Measurements from ENCODE around the gene CARS1. TPM values are rescaled to one million over a fixed set of nuclear protein-coding genes. Genes with fewer than 3 reads are reported as not detected.

Gene CARS1
- polyA plus RNA-seq, 3 donors = 30.9 to 46.8 (median 35.7) TPM

DNA sequence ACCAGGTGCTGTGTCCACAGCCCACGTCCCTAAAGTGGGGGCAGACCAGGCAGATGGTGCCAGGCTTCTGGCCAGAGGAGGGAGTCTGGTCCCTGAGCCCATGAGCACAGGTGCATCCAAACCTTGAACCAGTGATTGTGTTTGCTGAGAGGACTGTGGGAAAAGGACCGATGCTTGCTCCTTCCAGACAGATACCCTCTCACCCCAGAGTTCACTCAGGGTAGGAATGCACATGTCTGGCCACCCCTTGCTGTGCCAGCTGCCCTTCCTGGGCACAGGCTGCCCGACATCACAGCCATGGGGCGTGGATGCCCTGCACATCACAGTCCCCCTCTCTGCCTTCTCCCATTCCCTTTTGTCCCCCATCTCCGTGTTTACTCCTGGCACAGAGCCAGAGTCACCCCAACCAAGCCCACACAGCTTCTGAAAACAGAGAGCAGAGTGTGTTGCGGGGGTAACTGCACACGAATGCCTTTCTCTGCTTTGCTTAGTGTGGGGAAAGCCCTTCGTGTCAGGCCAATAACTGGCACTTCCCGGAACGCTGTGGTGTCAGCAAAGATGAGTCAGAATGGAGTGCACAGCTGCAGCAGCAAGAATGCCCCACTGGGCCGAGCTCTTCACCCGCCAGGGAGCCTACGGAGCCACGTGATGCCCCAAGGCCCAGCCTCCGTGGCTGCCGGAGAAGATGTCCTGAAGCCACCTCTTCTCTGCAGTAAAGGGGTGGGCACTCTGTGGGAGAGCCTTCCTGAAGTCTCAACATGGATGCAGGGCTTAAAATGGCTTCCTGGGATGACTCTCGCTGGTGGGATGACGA, 7.6 kb downstream of the CARS1 start:
- peaks cover 0 to 1% (median 0%) of the 10 kb centered on the region in 3 donors for H3K27me3 Mint-ChIP-seq (ENCODE audit: low read depth in 3 of 3)
- intact Hi-C loops (cut with micrococcal nuclease) = no loop called here
- H3K27me3 ChIP-seq (ENCODE audit: control insufficient read depth in 2 of 2, insufficient read depth in 2 of 2, low read length in 2 of 2) = no peaks in the 10 kb centered on the region

DNA sequence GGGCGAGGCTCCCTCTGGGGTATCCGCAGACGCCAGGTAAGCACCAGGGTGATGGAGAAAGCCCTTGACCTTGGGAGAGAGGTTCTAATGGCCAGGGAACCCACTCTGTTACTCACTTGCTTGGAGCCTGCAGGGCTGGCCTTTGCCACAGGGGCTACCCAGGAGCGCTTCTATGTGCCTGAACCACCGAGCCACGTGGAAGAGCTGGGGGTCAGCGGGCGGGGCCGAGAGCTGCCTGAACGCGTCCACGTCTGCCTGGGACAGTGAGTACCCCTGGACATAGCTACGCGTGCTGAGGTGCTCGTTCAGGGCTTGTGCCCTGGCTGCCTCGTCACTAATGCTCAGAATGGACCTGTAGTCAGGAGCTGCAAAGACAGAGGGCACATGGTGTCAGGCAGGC, 9.6 kb downstream of the CARS1 start:
- peaks cover 28% of the 10 kb centered on the region for H3K4me1 Mint-ChIP-seq
- no peak overlapping the region for H3K4me3 Mint-ChIP-seq
- H3K36me3 Mint-ChIP-seq = peaks cover 41 to 61% of the 10 kb centered on the region in 2 donors

More for the DNA sequence above, 7.6 kb downstream of the CARS1 start:
- no peak overlapping the region for H3K4me3 ChIP-seq (replicated peaks in 1 of 3; ENCODE audit: low read depth in 2 of 3, low read length in 3 of 3)
- H3K36me3 ChIP-seq (replicated peaks in 1 of 2; ENCODE audit: control insufficient read depth in 1 of 2, insufficient read depth in 2 of 2, low read length in 2 of 2) = peaks cover 24 to 54% of the 10 kb centered on the region in 2 donors
- no peak overlapping the region for H3K4me2 ChIP-seq (replicated peaks; ENCODE audit: extremely low read depth, low read length, poor library complexity, severe bottlenecking)
- H3K27ac ChIP-seq (ENCODE audit: low read depth in 1 of 2, low read length in 2 of 2) = peak overlapping the region; percentile 70 to 91
- H3K36me3 Mint-ChIP-seq = peaks cover 41 to 60% of the 10 kb centered on the region in 2 donors
- 67% methylated on average over 14 of the region's 18 CpGs for WGBS (ENCODE audit: insufficient coverage)
- H3K4me1 Mint-ChIP-seq = peaks cover 35% of the 10 kb centered on the region
- no peaks in the 10 kb centered on the region for H3K9me3 ChIP-seq (replicated peaks in 1 of 2; ENCODE audit: control insufficient read depth in 1 of 2, insufficient read depth in 1 of 2, low read length in 2 of 2)
- H3K4me3 Mint-ChIP-seq = peak overlapping the region; percentile 47 to 54
- TF ChIP-seq, protein P1, sequence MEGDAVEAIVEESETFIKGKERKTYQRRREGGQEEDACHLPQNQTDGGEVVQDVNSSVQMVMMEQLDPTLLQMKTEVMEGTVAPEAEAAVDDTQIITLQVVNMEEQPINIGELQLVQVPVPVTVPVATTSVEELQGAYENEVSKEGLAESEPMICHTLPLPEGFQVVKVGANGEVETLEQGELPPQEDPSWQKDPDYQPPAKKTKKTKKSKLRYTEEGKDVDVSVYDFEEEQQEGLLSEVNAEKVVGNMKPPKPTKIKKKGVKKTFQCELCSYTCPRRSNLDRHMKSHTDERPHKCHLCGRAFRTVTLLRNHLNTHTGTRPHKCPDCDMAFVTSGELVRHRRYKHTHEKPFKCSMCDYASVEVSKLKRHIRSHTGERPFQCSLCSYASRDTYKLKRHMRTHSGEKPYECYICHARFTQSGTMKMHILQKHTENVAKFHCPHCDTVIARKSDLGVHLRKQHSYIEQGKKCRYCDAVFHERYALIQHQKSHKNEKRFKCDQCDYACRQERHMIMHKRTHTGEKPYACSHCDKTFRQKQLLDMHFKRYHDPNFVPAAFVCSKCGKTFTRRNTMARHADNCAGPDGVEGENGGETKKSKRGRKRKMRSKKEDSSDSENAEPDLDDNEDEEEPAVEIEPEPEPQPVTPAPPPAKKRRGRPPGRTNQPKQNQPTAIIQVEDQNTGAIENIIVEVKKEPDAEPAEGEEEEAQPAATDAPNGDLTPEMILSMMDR (IDR thresholded peaks at IDR 0.05) = no peak
- H3K4me1 ChIP-seq (ENCODE audit: control insufficient read depth in 1 of 2, insufficient read depth in 2 of 2, low read length in 2 of 2) = peaks cover 18 to 28% of the 10 kb centered on the region in 2 donors
- peak; percentile 65 to 90 (median 82) for DNase-seq
- peaks cover 96% of the 10 kb centered on the region for H4K20me1 ChIP-seq (ENCODE audit: insufficient read depth, low read length)
- H3K9me3 Mint-ChIP-seq = no peaks in the 10 kb centered on the region
- H2AFZ ChIP-seq (ENCODE audit: insufficient read depth, low read depth, low read length, poor library complexity, severe bottlenecking) = peak overlapping the region; percentile 52
- H3K27ac Mint-ChIP-seq = peak overlapping the region; percentile 86 to 95 (median 92)
- H3K9ac ChIP-seq (ENCODE audit: insufficient read depth, low read length, poor library complexity, severe bottlenecking) = peak overlapping the region; percentile 38
- H3K79me2 ChIP-seq (ENCODE audit: insufficient read depth, low read length) = peaks cover 89% of the 10 kb centered on the region

More for the DNA sequence above, 9.6 kb downstream of the CARS1 start:
- no peak overlapping the region for H3K27ac ChIP-seq (ENCODE audit: low read depth in 1 of 2, low read length in 2 of 2)
- no peak for DNase-seq
- H3K9me3 Mint-ChIP-seq = no peaks in the 10 kb centered on the region
- TF ChIP-seq, protein P1 (IDR thresholded peaks at IDR 0.05) = no peak
- no peak overlapping the region for H2AFZ ChIP-seq (ENCODE audit: insufficient read depth, low read depth, low read length, poor library complexity, severe bottlenecking)
- peaks cover 0 to 1% (median 0%) of the 10 kb centered on the region in 3 donors for H3K27me3 Mint-ChIP-seq (ENCODE audit: low read depth in 3 of 3)
- peak overlapping the region in 1 of 7 donors; percentile 51 for H3K27ac Mint-ChIP-seq
- no peak overlapping the region for H3K9ac ChIP-seq (ENCODE audit: insufficient read depth, low read length, poor library complexity, severe bottlenecking)
- H3K27me3 ChIP-seq (ENCODE audit: control insufficient read depth in 2 of 2, insufficient read depth in 2 of 2, low read length in 2 of 2) = no peaks in the 10 kb centered on the region
- peaks cover 21 to 58% of the 10 kb centered on the region in 2 donors for H3K36me3 ChIP-seq (replicated peaks in 1 of 2; ENCODE audit: control insufficient read depth in 1 of 2, insufficient read depth in 2 of 2, low read length in 2 of 2)
- H3K9me3 ChIP-seq (replicated peaks in 1 of 2; ENCODE audit: control insufficient read depth in 1 of 2, insufficient read depth in 1 of 2, low read length in 2 of 2) = no peaks in the 10 kb centered on the region
- H4K20me1 ChIP-seq (ENCODE audit: insufficient read depth, low read length) = peaks cover 98% of the 10 kb centered on the region
- WGBS (ENCODE audit: insufficient coverage) = 98% methylated on average over 13 of the region's 16 CpGs
- intact Hi-C loops (cut with micrococcal nuclease) = no loop called here
- peaks cover 18 to 28% of the 10 kb centered on the region in 2 donors for H3K4me1 ChIP-seq (ENCODE audit: control insufficient read depth in 1 of 2, insufficient read depth in 2 of 2, low read length in 2 of 2)
- peaks cover 91% of the 10 kb centered on the region for H3K79me2 ChIP-seq (ENCODE audit: insufficient read depth, low read length)
- no peak overlapping the region for H3K4me3 ChIP-seq (replicated peaks in 1 of 3; ENCODE audit: low read depth in 2 of 3, low read length in 3 of 3)
- H3K4me2 ChIP-seq (replicated peaks; ENCODE audit: extremely low read depth, low read length, poor library complexity, severe bottlenecking) = no peak overlapping the region

All from CD14-positive monocyte (primary cell).